Tibial artery (tissue), 4 donors: ENCODE measurements around the gene SIRT6.
"Not testable (repeated sequence)": the region's sequence is repeated elsewhere in the genome, so short reads cannot be mapped to it uniquely, and the experiment has no call there.

Experiments used
- DNase-seq, 2 donors: peaks; one replicate each; pipeline ENCODE4 v3.0.0-alpha.2; 2019
- H3K27ac ChIP-seq, 2 donors: fragments of 200-600 bp; sonication (generic) in 1 of 2; 1 replicate in 1 of 2; 2 replicates in 1 of 2; pipeline ENCODE4 v1.5.1; 2018 to 2019; ENCODE audit warnings: mild to moderate bottlenecking in 1 of 2
- H3K27me3 ChIP-seq, 2 donors: fragments of 200-600 bp; sonication (generic) in 1 of 2; one replicate each; pipeline versions ENCODE4 v1.5.1 to v1.6.0; 2016 to 2019
- H3K36me3 ChIP-seq, 3 donors: fragments of 200-600 bp; sonication (generic) in 2 of 3; one replicate each; pipeline ENCODE4 v1.5.1; 2016 to 2019; ENCODE audit warnings: mild to moderate bottlenecking in 2 of 3
- H3K4me1 ChIP-seq, 4 donors: fragments of 200-600 bp; sonication (generic) in 2 of 4; 1 replicate in 3 of 4; 2 replicates in 1 of 4; pipeline ENCODE4 v1.5.1; 2016 to 2019
- H3K4me3 ChIP-seq, 2 donors: fragments of 200-600 bp; sonication (generic) in 1 of 2; 1 replicate in 1 of 2; 2 replicates in 1 of 2; pipeline ENCODE4 v1.5.1; 2018 to 2019; ENCODE audit warnings: mild to moderate bottlenecking in 2 of 2
- H3K9me3 ChIP-seq, 3 donors: fragments of 200-600 bp; sonication (generic) in 1 of 3; one replicate each; pipeline ENCODE4 v1.5.1; 2016 to 2019
- CTCF ChIP-seq, 2 experiments: fragments of 200-600 bp in 1 of 2; fragments of 450-650 bp in 1 of 2; IDR thresholded peaks; one replicate each; pipeline ENCODE4 v1.5.1; 2017 to 2019; ENCODE audit warnings: antibody characterized with exemption in 2 of 2, mild to moderate bottlenecking in 1 of 2, moderate library complexity in 1 of 2
- intact Hi-C: fragments of 100-400 bp; cut with DNase I; formaldehyde crosslinking; loops from one replicate; pipeline ENCODE4 v1.15.0; 2023; ENCODE audit warnings: low total_unique reads

Gene SIRT6

GRCh38 chr19:4164262-4164661, 18.1 kb downstream of the SIRT6 start:
- peaks cover 0 to 27% of the 10 kb centered on the region in 2 donors for H3K27me3 ChIP-seq
- H3K9me3 ChIP-seq: no peaks in the 10 kb centered on the region
- H3K4me3 ChIP-seq: no peak overlapping the region
- DNase-seq: no peak
- H3K36me3 ChIP-seq: no peaks in the 10 kb centered on the region
- no peaks in the 10 kb centered on the region for H3K4me1 ChIP-seq
- intact Hi-C loops: no loop called here
- H3K27ac ChIP-seq: no peak overlapping the region
- TF ChIP-seq CTCF (IDR thresholded peaks at IDR 0.05): no peak

GRCh38 chr19:4161415-4162077, 20.8 kb downstream of the SIRT6 start:
- Histone ChIP-seq H3K27ac (no peak overlapping the region), H3K4me3 (no peak overlapping the region), H3K4me1 (no peaks in the 10 kb centered on the region), H3K36me3 (no peaks in the 10 kb centered on the region), H3K27me3 (peaks cover 0 to 41% of the 10 kb centered on the region in 2 donors), H3K9me3 (no peaks in the 10 kb centered on the region)
- intact Hi-C loops: no loop called here
- DNase-seq: no peak
- no peak for TF ChIP-seq CTCF (IDR thresholded peaks at IDR 0.05)

- intact Hi-C loops, DNase-seq, H3K36me3 ChIP-seq, H3K27ac ChIP-seq, H3K9me3 ChIP-seq, H3K4me1 ChIP-seq, H3K4me3 ChIP-seq: not testable (repeated sequence)
- peaks cover 0 to 53% of the 10 kb centered on the region in 2 donors for H3K27me3 ChIP-seq
Measured at GRCh38 chr19:4157971-4158370, 24.4 kb downstream of the SIRT6 start.

GRCh38 chr19:4157164-4157563, 25.2 kb downstream of the SIRT6 start:
- intact Hi-C loops: no loop called here
- no peak for TF ChIP-seq CTCF (IDR thresholded peaks at IDR 0.05)
- DNase-seq: no peak
- Histone ChIP-seq H3K4me1 (no peaks in the 10 kb centered on the region), H3K4me3 (no peak overlapping the region), H3K36me3 (no peaks in the 10 kb centered on the region), H3K9me3 (no peaks in the 10 kb centered on the region), H3K27me3 (peaks cover 0 to 59% of the 10 kb centered on the region in 2 donors), H3K27ac (no peak overlapping the region)

- H3K9me3 ChIP-seq: no peaks in the 10 kb centered on the region
- no peak for DNase-seq
- no peak overlapping the region for H3K4me3 ChIP-seq
- no peak overlapping the region for H3K27ac ChIP-seq
- no peaks in the 10 kb centered on the region for H3K36me3 ChIP-seq
- peaks cover 0 to 66% of the 10 kb centered on the region in 2 donors for H3K27me3 ChIP-seq
- intact Hi-C loops: no loop called here
- H3K4me1 ChIP-seq: no peaks in the 10 kb centered on the region
- TF ChIP-seq CTCF (IDR thresholded peaks at IDR 0.05): no peak
Measured at GRCh38 chr19:4154571-4155312, 27.6 kb downstream of the SIRT6 start.

GRCh38 chr19:4152241-4152998, 29.9 kb downstream of the SIRT6 start:
- Histone ChIP-seq H3K4me3 (no peak overlapping the region), H3K36me3 (no peaks in the 10 kb centered on the region), H3K4me1 (no peaks in the 10 kb centered on the region), H3K27ac (no peak overlapping the region), H3K9me3 (no peaks in the 10 kb centered on the region), H3K27me3 (peaks cover 0 to 68% of the 10 kb centered on the region in 2 donors)
- TF ChIP-seq CTCF (IDR thresholded peaks at IDR 0.05): no peak
- intact Hi-C loops: no loop called here
- no peak for DNase-seq
